ENCODE measurements around the gene DUOX2.

Gene DUOX2

DNA sequence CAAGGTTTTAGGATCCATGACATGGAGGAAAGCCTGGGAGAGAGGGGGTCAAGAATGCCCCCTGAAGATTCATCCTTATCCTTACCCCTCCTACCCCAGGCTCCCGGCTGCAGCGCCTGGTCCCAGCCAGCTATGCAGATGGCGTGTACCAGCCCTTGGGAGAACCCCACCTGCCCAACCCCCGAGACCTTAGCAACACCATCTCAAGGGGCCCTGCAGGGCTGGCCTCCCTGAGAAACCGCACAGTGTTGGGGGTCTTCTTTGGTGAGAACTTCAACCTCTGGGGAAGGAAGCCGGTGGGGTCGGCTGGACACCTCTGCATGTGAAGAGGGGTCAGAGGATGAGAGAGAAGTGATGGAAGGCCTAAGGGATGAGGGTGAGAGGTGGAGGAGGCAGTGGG is 20.1 kb upstream of the DUOX2 start:
- H3K4me3 ChIP-seq (replicated peaks in 1 of 2; ENCODE audit: low read depth in 2 of 2, low read length in 2 of 2), result no peak overlapping the region
- TF ChIP-seq, protein P1, sequence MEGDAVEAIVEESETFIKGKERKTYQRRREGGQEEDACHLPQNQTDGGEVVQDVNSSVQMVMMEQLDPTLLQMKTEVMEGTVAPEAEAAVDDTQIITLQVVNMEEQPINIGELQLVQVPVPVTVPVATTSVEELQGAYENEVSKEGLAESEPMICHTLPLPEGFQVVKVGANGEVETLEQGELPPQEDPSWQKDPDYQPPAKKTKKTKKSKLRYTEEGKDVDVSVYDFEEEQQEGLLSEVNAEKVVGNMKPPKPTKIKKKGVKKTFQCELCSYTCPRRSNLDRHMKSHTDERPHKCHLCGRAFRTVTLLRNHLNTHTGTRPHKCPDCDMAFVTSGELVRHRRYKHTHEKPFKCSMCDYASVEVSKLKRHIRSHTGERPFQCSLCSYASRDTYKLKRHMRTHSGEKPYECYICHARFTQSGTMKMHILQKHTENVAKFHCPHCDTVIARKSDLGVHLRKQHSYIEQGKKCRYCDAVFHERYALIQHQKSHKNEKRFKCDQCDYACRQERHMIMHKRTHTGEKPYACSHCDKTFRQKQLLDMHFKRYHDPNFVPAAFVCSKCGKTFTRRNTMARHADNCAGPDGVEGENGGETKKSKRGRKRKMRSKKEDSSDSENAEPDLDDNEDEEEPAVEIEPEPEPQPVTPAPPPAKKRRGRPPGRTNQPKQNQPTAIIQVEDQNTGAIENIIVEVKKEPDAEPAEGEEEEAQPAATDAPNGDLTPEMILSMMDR (IDR thresholded peaks at IDR 0.05; ENCODE audit: low read depth, low read length), result no peak
- DNase-seq (ENCODE audit: low read depth in 2 of 2), result no peak

GRCh38 chr15:45133561-45133920 is 19.6 kb upstream of the DUOX2 start:
- no peak overlapping the region for H3K4me3 ChIP-seq (replicated peaks in 1 of 2; ENCODE audit: low read depth in 2 of 2, low read length in 2 of 2)
- DNase-seq (ENCODE audit: low read depth in 2 of 2), result no peak
- TF ChIP-seq, protein P1 (IDR thresholded peaks at IDR 0.05; ENCODE audit: low read depth, low read length), result no peak

DNA sequence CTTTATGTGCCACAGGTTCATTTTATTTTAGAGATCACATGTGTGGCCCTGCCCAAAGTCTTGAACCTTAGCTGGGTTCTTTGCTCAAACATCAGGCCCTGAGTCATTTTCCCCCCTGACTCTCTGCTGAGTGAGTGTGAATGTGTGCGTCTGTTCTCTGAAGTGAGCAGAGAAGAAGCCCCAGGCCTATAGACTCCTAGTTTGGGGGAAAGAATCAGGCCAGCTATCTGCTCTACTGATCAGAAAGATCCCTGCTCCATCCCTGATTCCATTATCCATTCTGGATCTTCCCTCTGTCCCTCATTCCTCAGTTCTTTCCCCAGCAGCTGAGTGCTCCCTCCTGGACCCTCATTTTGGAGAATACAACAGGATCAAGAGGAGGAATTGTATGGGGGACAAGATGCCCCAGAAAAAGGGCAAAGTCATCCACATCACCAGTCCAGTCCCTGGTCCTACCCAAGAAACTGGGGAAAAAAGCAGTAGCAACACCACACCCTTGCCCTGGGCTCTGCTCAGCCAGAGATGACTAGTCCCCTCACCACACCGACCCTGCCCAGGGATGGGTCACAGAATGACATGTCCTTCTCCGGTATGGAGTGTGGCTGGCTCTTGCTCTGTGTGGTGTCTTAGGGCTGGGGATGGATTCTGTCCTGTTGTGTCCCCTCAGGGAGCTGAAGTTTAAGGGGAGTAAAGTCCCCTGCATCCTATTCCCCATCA is 19.0 kb upstream of the DUOX2 start:
- H3K4me3 ChIP-seq (replicated peaks in 1 of 2; ENCODE audit: low read depth in 2 of 2, low read length in 2 of 2), result no peak overlapping the region
- TF ChIP-seq, protein P1 (IDR thresholded peaks at IDR 0.05; ENCODE audit: low read depth, low read length), result no peak
- DNase-seq (ENCODE audit: low read depth in 2 of 2), result no peak

DNA sequence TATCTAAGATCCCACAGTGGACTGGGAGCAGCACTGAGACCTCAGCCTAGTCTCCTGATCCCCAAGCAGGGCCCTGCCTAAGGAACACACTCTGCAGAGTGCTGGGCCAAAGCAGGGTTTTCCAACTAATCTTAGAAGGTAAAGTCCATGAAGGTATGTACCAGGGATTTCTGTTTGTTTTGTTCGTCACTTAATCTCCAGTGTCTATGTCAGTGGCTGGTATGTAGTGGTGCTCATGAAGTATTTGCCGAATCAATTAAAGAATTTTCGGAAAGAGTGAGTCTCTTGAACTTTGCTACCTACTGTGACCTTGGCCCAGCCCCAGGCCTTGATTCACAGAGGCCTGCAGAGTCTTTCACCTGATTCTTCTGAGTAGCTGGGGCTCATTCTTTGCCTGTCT is 17.5 kb upstream of the DUOX2 start:
- TF ChIP-seq, protein P1 (IDR thresholded peaks at IDR 0.05; ENCODE audit: low read depth, low read length), result no peak
- no peak for DNase-seq (ENCODE audit: low read depth in 2 of 2)
- H3K4me3 ChIP-seq (replicated peaks in 1 of 2; ENCODE audit: low read depth in 2 of 2, low read length in 2 of 2), result no peak overlapping the region

DNA sequence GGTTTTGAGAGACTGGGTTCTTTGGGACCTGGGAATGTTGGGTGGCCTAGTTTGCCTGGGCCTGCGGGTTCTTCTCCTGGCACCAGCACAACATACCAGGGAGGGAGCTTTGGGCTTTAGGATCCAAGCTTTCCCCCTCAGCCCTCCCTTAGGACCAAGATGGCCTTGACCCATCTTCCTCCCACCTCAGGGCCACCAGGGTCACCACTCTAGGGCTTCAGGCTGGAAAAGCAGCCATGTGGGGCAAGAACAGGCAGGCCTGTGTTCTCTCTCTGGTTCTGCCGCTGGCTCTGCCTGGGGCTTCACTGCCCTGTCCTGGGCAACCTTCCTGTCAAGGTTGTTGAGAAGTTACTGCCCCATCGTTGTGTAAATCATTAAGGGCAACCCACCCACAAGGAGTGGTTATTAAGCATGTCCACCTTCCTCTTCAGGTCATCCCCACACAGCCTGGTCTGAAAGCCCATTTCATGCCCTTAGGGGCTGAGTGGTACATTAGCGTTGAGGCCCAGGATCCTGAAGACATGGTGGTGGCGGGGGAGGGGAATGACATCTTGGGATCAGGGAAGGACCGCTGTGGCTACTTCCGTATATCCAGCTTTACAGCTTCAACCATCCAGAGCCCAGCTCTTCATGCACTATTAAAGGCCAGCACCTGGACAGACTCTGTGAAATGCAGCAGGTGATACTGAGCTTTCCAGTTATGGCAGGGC is 16.5 kb upstream of the DUOX2 start:
- no peak overlapping the region for H3K4me3 ChIP-seq (replicated peaks in 1 of 2; ENCODE audit: low read depth in 2 of 2, low read length in 2 of 2)
- TF ChIP-seq, protein P1 (IDR thresholded peaks at IDR 0.05; ENCODE audit: low read depth, low read length), result no peak
- no peak for DNase-seq (ENCODE audit: low read depth in 2 of 2)

DNA sequence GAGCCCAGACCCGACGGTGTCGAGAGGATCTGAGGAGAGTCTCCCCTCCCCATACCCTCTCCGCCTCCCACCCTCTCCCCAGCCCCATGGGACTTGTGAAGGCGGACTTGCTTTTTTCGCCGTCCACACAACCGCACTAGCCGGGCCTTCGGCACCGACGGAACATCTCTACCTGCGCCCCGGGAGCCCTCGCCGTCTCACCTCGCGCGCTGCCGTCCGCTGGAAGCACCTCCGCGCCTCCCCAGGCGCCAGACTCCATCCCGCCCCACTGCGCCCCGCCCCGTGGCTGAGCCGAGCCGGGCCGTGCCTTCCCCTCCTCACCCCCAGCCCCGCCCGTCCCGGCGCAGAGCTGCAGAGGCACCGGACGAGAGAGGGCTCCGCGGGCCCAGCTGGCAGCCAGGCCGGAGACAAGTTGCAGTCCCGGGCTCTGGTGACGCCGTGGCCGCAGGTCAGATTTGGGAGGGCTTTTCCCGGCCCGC is 15.7 kb upstream of the DUOX2 start, which contains the start of the genes DUOX1 and DUOXA1:
Gene DUOX1 (plus strand): TSS at position 344 of the 479 bp plus-strand sequence. CDS start 1,973 bp downstream, outside the sequence.
Gene DUOXA1 (minus strand): TSS at position 229 of the 479 bp plus-strand sequence. CDS start 6,865 bp downstream, outside the sequence.
- DNase-seq (ENCODE audit: low read depth in 2 of 2), result no peak
- no peak within 1 kb of the TSS for H3K4me3 ChIP-seq (replicated peaks in 1 of 2; ENCODE audit: low read depth in 2 of 2, low read length in 2 of 2)
- TF ChIP-seq, protein P1 (IDR thresholded peaks at IDR 0.05; ENCODE audit: low read depth, low read length), result no peak

Measured in cardiac fibroblast (primary cell).